Smooth muscle cell of the brain vasculature (primary cell): ENCODE data around the gene PTPRM.

ENCODE experiments used
- DNase-seq: peaks from one replicate; pipeline ENCODE4 v3.0.0-alpha.2; 2012; ENCODE audit warnings: low read depth, low spot score

Gene PTPRM

DNA sequence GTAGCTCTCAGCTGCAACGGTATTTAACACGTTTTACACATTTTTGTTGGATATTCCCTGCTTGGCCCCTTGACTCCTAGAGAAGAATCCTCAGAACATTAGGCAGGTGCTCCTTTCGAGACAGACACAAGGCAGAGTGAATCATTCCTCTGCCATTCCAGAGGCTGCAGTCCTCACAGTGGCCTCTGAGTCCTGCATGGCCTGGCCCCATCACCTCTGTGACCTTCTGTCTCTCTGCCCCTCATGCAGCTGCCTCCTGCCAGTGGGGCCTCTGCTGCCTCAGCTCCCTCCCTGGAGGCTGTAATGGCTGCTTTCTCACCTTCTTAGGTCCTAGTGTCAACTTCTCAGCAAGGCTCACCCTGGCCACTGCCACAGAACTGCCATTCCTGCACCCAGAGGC, 101.3 kb downstream of the PTPRM start:
- no peak for DNase-seq

DNA sequence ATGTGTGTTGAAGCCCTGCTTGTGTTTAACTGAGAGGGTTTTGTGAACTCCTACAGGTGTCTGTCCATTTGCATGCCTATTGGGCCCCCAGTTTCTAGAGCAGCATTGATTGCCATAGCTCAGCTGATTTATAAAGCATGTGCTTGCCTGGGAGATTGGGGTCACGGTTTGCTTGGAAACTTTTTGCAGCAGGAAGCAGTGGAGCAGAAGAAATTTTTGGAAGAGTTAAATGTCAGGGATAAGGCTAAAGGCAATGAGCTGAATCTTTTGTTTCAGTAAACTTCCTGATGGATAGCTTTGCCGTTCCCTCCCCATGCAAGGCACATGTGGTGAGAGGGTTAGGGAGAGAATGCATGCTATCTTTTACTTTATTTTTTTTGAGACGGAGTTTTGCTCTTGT, 102.2 kb downstream of the PTPRM start:
- no peak for DNase-seq

DNA sequence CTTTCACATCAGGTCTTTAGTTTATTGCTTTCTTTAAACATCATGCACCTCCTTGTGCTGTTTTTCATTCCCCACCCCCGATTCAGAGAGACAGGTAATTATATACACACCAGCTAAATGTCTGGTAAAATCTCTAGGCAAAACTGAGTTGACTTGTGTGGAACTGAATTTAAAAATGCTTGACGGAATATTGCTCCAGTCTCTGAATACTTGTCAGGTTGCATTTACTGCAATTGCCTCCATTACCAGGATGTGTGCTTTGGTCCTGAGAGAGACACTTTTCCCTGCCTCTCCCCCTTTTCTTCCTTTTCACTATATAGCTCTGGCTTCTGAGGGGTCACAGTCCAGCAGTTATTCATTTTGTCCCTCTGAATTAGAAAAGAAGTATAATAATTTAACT, 104.0 kb downstream of the PTPRM start:
- DNase-seq, result no peak

DNA sequence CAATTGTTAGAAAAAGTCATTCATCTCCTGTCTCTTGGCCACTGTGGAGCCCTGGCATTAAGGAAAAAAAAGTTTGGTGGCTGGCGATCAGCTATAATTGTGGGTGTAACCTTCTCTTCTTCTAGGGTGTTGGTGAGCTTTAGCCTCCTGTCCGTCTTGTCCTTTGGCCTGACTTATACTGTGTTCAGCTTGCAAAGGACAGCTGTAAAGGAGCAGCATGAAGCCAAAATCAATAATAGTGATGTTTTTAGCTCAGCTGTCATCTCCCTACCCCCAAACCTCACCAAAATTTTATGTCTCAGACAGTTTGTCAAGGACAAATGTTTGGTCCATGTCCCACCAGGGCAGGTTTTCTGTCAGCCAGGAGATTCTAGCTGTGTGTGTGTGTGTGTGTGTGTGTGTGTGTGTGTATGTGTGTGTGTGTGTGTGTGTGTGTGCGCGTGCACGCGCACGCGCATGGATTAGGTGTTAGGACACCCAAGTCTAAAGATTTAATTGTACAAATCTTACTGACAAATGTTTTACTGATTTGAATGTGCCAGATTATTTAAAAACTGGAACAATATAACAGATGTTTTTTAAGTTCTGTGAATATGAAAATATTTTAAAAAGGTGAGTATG, 109.2 kb downstream of the PTPRM start:
- no peak for DNase-seq

DNA sequence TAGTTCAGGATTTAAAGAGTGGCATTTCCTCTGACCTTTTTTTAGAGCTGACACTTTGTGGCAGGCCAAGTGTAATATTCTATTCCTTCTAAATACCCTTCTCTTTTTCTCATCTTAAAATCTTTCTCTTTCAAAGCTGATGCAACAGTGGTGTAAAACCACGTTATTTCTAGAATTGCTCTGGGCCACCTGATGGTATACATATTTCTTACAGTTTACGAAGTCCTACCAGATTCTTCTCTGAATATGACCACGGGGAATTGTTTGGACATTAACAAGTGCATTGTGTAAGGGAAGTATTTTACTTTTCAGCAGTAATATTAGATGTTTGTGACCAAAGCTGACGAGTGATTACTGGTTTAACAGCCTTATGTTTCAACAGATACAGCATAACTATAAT, 109.9 kb downstream of the PTPRM start:
- no peak for DNase-seq

DNA sequence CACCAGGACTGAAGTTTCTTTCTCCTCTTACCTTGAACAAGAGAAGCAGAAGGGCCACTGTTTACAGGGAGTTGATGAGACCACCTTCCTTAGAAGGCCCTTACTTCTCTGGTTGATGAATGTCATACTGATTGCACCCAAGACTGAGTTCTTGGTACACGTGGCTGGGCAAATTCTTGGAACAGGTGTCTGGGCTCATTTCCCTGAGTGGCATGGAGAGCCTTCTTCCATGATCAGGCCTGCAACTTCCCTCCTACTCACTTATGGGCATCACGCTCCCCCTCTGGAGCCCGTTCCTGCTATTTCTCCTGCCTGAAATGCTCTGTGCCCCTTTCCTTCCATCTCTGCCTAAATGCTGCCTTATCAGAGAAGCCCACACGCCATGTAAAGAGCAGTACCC, 110.3 kb downstream of the PTPRM start:
- no peak for DNase-seq

DNA sequence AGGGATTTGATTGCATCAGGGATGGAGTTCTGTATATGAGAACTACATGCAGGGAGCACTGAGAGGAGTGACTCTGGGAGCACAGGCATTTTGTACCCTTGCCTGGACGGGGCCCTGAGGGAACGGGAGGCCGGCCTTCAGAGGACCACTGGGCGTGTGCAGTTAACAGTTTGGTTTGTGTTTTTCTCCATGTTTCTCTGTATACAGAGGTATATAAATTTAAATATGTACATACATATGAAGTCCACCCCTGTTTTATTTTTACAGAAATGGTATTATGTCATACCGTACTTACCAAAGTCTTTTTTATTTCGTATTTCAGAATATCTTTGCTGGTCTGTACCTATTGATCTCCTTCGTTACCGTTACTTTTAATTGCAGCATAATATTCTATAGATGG, 111.3 kb downstream of the PTPRM start:
- DNase-seq, result no peak

DNA sequence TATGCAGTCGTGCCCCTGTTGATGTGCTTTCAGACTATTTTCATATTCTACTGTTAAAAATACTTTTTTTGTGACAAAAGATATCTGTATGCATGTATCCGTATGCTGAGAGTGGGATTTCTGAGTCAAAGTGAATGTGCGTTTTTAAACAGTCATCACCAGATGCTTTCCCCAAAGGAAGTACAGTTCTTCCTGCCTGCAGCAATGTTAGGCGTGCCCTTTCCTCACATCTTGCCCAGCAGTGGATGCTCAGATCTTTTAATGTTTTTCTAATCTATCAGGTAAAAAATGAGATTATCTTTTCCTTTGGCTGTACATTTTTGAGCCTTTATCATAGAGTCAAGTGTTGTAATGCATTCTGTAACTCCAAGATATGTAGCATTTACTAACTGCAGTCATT, 111.7 kb downstream of the PTPRM start:
- DNase-seq, result no peak

DNA sequence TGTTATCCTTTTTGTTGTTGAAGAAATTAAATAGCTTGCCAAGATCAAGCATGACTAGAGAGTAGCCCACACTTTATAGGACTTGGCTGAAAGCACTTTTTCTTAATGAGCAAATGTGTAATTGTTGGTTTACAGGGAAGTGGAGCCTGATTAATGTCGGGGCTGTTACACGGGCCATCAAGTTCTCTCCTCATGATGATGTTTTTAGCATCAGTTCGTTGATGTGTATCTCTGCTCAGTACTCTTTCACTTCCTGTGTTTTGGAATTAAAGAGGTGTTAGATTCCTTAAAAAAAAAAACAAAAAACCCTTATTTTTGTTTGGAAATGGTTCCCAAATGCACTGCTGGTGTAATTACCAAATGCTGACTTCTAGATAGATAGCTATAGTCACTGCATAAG, 114.2 kb downstream of the PTPRM start:
- no peak for DNase-seq

DNA sequence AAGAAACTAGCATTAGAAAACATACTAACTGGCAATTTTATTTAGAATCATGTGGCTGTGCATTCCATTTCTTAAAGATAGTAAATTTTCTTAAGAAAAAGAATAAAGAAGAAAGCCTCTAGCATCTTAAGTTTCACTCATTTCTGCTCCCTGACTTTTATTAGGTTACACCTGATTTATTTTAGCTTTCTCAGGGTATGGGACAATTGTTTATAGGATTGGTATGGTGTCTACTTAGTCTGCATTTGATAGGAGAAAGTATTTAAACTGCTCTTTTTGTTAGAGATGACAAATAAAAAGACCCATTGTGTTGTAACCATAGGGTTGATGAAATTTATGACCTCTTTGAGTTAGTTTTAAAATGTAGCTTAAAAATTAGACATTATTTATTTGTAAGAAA, 115.2 kb downstream of the PTPRM start:
- no peak for DNase-seq

DNA sequence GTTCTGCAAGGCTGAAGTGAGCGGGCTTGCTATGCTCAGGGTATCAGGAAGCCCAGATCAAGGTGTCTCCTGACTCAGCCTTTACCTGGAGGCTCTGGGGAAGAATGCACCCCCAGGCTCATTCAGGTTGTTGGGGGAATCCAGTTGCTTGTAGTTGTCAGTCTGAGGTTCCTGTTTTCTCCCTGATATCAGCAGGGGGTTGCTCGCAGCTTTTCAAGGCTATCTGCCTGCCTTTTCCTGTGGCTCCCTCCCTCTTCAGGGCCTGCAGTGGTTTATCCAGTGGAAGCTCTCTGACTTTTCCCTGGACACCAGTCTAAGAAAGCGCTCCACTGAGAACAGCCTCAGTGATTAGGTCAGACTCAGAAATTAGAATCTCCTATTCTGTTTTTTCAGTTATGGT, 116.6 kb downstream of the PTPRM start:
- DNase-seq, result no peak

DNA sequence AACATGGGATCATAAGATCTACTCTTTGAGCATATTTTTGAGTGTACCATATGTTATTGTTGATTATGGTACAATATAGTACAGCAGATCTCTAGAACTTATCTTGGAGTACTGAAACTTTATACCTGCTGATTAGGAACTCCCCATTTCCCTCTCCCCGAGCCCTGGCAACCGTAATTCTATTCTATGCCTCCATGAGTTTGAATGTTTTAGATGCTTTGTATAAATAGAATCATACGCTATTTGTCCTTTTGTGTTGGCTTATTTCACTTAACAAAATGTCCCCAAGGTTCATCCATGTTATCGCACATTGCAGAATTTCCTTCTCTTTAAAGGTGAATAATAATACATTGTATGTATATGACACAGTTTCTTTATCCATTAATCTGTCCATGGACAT, 117.2 kb downstream of the PTPRM start:
- DNase-seq, result no peak

DNA sequence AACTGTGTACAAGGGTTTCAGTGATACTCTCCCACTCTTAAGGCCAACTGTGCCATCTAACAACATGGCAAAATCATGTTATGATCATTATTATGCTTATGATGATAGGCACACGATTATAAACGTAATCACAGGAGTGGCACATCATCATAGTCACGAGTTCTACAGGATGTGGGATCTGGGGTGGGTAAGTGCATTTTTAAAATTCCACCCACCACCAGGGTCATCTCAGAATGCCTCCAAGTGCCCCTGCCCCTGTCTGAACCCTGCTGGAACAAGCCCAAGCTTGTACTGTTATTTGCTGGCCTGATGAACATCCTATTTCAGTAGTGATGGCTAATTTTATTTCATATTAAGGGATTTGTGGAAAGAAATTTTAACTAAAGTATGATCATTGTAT, 117.8 kb downstream of the PTPRM start:
- no peak for DNase-seq

DNA sequence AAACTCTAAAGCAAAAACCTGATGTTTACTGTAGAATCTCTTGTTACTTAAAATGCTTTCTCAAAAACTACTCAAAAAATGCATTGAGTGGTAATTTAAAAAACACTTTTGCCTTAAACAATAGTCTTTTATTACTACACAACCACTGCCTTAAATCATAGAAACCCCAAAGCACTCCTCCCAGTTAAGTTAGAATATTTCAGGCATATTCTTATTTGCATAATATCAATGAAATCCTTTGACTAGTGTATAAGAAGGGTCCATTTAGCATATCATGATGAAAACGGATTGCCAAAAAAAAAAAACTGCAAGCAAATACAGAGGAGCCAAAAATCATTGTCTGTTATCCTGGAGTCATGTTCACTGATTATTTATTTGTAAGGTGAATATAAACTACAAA, 119.2 kb downstream of the PTPRM start:
- no peak for DNase-seq

DNA sequence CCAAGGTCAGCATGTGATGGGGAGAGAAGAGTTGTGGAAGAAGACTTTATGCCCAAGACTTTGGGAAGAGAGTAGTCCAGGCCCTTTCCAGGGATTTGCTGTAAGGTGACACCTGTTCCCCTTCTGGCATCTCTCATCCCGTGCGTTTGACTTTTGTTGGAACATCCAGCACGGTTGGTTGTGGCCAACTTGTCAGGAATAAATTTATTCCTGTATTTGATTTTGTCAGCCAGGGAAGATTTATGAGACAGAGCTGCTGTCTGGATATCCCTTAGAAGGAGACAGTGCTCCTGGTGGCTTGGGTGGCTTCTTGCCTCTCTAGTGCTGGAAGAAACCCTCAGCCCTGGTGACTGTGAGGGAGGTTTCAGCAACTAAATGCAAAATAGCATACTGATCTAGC, 121.5 kb downstream of the PTPRM start:
- DNase-seq, result no peak

DNA sequence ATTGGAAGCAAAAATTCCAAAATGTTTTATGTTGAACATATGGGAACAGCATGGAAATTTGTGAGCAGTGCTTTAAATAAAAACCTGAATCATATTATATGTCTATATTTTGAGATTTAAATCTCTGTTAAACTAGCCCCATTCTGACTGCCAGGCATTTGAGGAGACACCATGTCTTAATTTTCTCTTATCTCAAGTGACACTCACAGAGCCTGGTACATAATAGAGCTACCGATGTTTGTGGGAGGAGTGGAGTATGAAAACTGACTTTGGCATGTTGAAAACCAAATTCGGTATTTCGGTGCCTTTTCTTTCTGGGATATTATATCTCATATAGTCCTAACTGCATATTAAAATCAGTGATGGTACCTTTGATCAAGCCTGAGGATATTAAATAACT, 124.1 kb downstream of the PTPRM start:
- DNase-seq, result no peak

DNA sequence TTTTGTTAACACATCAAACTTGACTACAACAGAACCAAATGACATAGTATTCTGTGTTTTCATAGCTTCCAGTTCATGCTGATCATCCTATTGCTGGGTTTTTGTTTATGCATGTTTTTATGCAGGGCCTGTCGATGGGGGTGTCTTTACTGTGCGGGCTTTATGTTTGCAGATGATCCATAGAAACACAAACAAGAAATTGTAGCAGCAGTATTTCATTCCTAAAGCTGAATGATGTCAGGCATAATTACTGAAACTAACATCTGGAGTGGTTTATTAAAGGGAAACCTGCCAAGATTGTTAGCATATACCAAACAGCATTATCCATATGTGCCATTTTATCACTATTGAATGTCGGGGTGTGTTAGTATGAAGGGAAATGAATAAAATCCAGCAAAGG, 129.7 kb downstream of the PTPRM start:
- no peak for DNase-seq

DNA sequence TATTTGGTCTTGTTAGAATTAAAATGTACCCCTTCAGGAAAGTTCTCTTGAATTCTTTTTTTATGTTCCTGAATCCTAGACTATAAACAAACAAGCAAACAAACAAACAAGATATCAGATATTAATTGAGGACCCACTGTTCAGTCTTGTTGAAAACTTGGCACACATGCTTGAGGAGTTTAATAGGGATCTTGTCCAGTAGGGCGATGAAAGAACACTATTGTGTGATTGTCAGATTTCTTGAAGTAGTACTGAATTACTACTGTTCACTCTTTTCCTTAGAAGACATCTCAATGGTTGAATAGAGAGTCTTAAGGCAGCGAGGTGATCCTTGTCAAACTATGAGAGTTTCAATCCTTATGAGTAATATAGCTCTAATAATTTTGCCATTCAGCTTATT, 130.2 kb downstream of the PTPRM start:
- no peak for DNase-seq

DNA sequence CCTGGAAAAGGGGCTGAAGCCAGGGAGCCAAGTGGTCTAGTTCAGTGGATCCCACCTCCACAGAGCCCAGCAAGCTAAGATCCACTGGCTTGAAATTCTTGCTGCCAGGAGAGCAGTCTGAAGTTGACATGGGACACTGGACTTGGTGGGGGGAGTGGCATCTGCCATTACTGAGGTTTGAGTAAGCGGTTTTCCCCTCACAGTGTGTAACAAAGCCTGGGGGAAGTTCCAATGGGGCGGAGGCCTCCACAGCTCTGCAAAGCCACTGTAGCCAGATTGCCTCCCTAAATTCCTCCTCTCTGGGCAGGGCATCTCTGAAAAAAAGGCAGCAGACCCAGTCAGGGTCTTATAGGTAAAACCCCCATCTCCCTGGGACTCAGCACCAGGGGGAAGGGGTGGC, 144.4 kb downstream of the PTPRM start:
- DNase-seq, result no peak

DNA sequence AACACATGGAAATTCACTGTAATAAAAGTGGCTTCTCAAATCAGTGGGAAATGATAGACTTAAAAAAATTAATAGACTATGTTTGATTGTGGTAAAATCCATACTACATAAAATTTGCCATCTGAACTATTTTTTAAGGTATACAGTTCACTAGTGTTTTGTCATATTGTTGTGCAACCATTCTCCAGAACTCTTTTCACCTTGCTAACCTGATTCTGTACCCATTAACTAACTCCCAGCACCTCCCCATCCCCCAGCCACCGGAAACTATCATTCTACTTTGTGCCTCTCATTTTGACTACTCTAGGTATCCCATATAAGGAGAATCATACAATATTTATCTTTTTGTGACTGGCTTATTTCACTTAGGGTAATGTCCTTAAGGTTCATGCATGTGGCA, 153.3 kb downstream of the PTPRM start:
- DNase-seq, result no peak

DNA sequence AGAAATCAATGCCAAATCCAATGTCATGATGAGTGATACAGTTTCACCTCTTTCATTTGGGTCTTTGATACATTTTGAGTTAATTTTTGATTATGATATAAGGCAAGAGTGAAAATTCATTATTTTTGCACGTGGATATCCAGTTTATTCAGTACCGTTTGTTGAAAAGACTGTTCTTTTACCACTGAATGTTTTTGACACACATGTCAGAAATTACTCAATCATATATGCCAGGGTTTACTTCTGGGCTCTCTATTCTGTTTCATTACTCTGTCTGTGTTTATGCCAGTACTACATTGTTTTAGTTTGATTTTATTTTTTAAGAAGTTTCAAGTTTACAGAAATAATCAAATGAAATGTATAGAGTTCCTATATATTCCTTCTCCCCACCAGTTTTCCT, 154.4 kb downstream of the PTPRM start:
- DNase-seq, result no peak

DNA sequence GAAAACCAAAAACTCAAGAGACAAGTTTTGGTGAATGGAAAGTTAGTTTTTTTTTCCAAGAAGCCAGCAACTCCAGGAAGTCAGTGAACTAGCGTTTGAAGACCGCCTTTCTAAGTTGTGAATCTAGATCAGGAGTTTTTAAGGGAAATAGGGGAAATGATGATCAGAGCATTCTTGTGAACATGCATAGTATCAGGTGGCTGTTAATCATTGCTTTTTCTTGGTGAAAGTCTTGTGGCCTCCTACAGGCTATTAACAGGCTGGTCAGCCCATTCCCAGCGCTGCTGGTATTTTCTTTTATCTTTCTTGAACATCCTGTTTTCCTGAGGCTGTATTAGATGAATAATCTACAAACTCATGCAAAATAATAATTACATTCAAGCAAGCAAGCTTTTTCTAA, 155.8 kb downstream of the PTPRM start:
- no peak for DNase-seq

DNA sequence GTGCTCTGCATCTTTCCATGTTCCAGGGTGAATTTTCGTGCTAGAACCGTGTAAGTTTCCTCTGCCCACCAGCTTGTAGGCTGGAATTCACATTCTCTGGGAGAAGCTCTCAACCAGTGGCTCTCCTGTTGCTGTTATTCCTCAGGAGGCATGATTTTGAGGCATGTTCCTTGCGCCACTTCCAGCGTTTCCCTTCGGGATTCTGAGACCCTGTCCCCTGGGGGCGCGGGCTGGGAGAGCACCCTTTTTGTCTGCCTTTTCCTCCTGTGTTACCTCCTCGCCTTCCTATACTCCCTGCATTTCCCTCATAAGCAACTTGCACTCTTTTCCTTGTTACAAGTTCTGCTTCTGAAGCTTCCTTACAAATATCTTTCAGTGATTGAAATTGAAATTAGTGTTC, 156.4 kb downstream of the PTPRM start:
- no peak for DNase-seq

DNA sequence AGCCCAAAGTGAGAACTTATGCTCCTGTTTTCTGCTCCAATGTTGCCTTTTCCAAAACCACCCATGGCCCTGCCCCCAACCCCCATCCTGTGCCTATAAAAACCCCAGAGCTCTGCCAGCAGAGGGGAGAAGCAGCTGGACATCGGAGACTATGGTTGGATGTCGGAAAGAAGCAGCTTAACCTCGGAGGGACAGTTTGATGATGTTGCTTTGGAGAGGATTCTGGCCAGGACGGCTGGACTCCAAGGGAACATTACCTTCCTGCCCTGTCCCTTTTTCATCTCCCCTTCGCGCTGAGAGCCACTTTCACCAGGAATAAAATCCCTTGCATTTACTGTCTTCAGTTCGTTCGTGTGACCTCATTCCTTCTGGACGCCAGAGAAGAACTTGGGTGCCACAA, 158.4 kb downstream of the PTPRM start:
- DNase-seq, result no peak

DNA sequence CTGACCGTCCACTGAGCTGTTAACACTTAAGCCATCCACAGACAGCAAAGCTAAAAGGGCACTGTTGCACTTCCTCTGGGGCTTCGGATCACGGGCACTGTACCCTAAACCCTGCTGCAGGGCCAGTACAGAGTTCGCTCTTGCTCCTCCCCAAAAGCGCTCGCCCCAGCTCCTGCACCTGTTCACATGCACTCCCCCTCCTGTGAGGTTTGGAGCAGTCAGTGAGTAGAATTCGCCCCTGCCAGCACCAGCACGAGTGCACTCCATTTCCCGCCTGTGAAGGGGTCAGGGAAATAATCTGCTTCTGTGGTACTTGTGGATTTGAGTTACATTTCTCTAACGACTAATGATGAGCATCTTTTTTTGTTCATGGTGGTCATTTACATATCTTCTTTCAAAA, 158.8 kb downstream of the PTPRM start:
- no peak for DNase-seq
